HepG2 (cell line): Measurements from ENCODE around the gene WDR93. TPM values are rescaled to one million over a fixed set of nuclear protein-coding genes. Genes with fewer than 3 reads are reported as not detected.

Source experiments
- CHD2 ChIP-seq: IDR thresholded peaks from 2 replicates; pipeline ENCODE4 v1.6.1; 2011; ENCODE audit warnings: low read depth, low read length, improper control_type of control experiment
- JUN ChIP-seq: sonication (generic); formaldehyde crosslinking; IDR thresholded peaks from 2 replicates; pipeline ENCODE4 v1.4.0; 2020; ENCODE audit warnings: mild to moderate bottlenecking, missing genetic modification reagents
- KLF13 ChIP-seq: sonication (generic); formaldehyde crosslinking; IDR thresholded peaks from 2 replicates; pipeline ENCODE4 v1.4.0; 2020; ENCODE audit warnings: mild to moderate bottlenecking, missing genetic modification reagents
- ZBTB4 ChIP-seq: sonication (generic); formaldehyde crosslinking; IDR thresholded peaks from 2 replicates; pipeline ENCODE4 v1.4.0; 2020; ENCODE audit warnings: missing genetic modification reagents, mild to moderate bottlenecking, borderline replicate concordance
- ZNF253 ChIP-seq: sonication (generic); formaldehyde crosslinking; IDR thresholded peaks from 2 replicates; pipeline ENCODE4 v1.8.0; 2022; ENCODE audit warnings: mild to moderate bottlenecking, missing genetic modification reagents, borderline replicate concordance
- ZNF614 ChIP-seq: IDR thresholded peaks from 2 replicates; pipeline ENCODE4 v1.6.1; 2018; ENCODE audit warnings: missing biosample characterization, missing genetic modification reagents, inconsistent platforms, borderline replicate concordance
- ZXDC ChIP-seq: sonication (generic); formaldehyde crosslinking; IDR thresholded peaks from 2 replicates; pipeline ENCODE4 v1.5.0; 2020; ENCODE audit warnings: mild to moderate bottlenecking, missing genetic modification reagents
- polyA plus RNA-seq, 8 experiments: library from polyadenylated mRNA; depleted of rRNA in 3 of 8; stranded (reverse) in 7 of 8; unstranded in 1 of 8; fragments of >200 nt; fragmentation: Illumina TruSeq in 4 of 8; extraction: Trizol in 4 of 8; gene quantifications; 2 replicates each; pipeline versions ENCODE4 v1.2.1 to v1.2.3, GENCODE V29; 2011 to 2016; ENCODE audit warnings: low read depth in 4 of 8, missing spikeins in 1 of 8, mixed read lengths in 1 of 8; ENCODE audit not compliant: insufficient read depth in 1 of 8
- total RNA-seq, 5 experiments: library from RNA; depleted of rRNA; stranded (reverse); fragments of >200 nt; fragmentation: Illumina TruSeq; extraction: Trizol; gene quantifications; 2 replicates each; pipeline ENCODE4 v1.2.3, GENCODE V29; 2016; ENCODE audit warnings: low read depth in 1 of 5
- TF ChIP-seq, protein P1 (sequence below): sonication (generic); formaldehyde crosslinking; IDR thresholded peaks from 2 replicates; pipeline ENCODE4 v1.4.0; 2020; ENCODE audit warnings: mild to moderate bottlenecking, low read depth, missing genetic modification reagents

WDR93 gene
- total and polyA plus RNA-seq, 2 of the 13 experiments (the other 11 are each of a cell fraction or from before 2014, with no cell fraction given): 0.07 TPM; not detected in 1

DNA sequence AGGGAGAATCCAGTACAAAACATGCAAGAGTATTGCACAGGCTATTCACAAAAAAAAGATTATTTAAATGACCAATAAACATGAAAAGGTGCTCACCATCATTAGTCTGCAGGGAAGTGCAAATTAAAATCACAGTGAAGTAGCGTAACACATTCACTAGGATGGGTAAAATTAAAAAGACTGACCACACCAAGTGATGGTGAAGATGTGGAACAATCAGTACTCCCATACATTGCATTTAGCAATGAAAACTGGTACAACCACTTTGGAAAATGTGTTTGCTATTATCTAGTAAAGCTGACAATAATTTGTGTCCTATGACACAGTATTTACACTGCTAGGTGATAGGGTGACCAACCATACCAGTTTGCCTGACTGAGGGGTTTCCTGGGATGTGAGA, 34.0 kb downstream of the WDR93 start (continued):
- TF ChIP-seq, protein P1, sequence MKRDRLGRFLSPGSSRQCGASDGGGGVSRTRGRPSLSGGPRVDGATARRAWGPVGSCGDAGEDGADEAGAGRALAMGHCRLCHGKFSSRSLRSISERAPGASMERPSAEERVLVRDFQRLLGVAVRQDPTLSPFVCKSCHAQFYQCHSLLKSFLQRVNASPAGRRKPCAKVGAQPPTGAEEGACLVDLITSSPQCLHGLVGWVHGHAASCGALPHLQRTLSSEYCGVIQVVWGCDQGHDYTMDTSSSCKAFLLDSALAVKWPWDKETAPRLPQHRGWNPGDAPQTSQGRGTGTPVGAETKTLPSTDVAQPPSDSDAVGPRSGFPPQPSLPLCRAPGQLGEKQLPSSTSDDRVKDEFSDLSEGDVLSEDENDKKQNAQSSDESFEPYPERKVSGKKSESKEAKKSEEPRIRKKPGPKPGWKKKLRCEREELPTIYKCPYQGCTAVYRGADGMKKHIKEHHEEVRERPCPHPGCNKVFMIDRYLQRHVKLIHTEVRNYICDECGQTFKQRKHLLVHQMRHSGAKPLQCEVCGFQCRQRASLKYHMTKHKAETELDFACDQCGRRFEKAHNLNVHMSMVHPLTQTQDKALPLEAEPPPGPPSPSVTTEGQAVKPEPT: no peak
- TF ChIP-seq CHD2 (no peak), JUN (CRISPR knock-in tag) (no peak), ZXDC (CRISPR knock-in tag) (no peak), KLF13 (no peak), ZBTB4 (CRISPR knock-in tag) (no peak), ZNF253 (no peak), ZNF614 (CRISPR knock-in tag) (no peak)
